ENCODE data around the gene KLF12.

The KLF12 gene

GRCh38 chr13:74134221-74134776, at the start of gene KLF12:
TSS of gene KLF12 (minus strand) at chr13:74134404.
- peak within 1 kb of the TSS; percentile 76 for H2AFZ ChIP-seq (ENCODE audit: low read depth, low read length, severe bottlenecking)
- no peaks in the 10 kb centered on the region for H3K36me3 ChIP-seq (ENCODE audit: low read length)
- H3K79me2 ChIP-seq (ENCODE audit: insufficient read depth, low read length) = peaks cover 29% of the 10 kb centered on the region
- H3K9me2 ChIP-seq (replicated peaks; ENCODE audit: insufficient read depth, low read length) = no peaks in the 10 kb centered on the region
- H3K4me2 ChIP-seq (ENCODE audit: low read depth, low read length, poor library complexity, severe bottlenecking) = peak within 1 kb of the TSS; percentile 93
- no peaks in the 10 kb centered on the region for H4K20me1 ChIP-seq (ENCODE audit: low read depth, low read length)
- H3K4me3 ChIP-seq (ENCODE audit: insufficient read depth, low read length, poor library complexity, severe bottlenecking) = peak within 1 kb of the TSS; percentile 94
- peaks cover 5% of the 10 kb centered on the region for H3F3A ChIP-seq (ENCODE audit: insufficient read depth)
- H3K9ac ChIP-seq (ENCODE audit: low read length) = peak within 1 kb of the TSS; percentile 79
- H3K27ac ChIP-seq (ENCODE audit: low read depth, low read length) = peak within 1 kb of the TSS; percentile 95
- H3K27me3 ChIP-seq (ENCODE audit: low read length) = no peaks in the 10 kb centered on the region
- no peaks in the 10 kb centered on the region for H3K9me3 ChIP-seq (ENCODE audit: insufficient read depth, low read length)
- TF ChIP-seq CTCF (IDR thresholded peaks at IDR 0.05; ENCODE audit: insufficient read depth, low read length, poor library complexity, severe bottlenecking) = no peak
- no peak for TF ChIP-seq EZH2phosphoT487 (conservative IDR thresholded peaks at IDR 0.05; ENCODE audit: low read length)

GRCh38 chr13:74182491-74182890, 48.3 kb upstream of the KLF12 start:
- Histone ChIP-seq H3F3A (ENCODE audit: insufficient read depth) (no peaks in the 10 kb centered on the region), H3K9me3 (ENCODE audit: insufficient read depth, low read length) (no peaks in the 10 kb centered on the region), H3K36me3 (ENCODE audit: low read length) (no peaks in the 10 kb centered on the region), H2AFZ (ENCODE audit: low read depth, low read length, severe bottlenecking) (no peak overlapping the region), H3K79me2 (ENCODE audit: insufficient read depth, low read length) (no peaks in the 10 kb centered on the region), H3K9ac (ENCODE audit: low read length) (no peak overlapping the region), H3K9me2 (replicated peaks; ENCODE audit: insufficient read depth, low read length) (no peaks in the 10 kb centered on the region), H3K27me3 (ENCODE audit: low read length) (no peaks in the 10 kb centered on the region), H4K20me1 (ENCODE audit: low read depth, low read length) (no peaks in the 10 kb centered on the region), H3K27ac (ENCODE audit: low read depth, low read length) (no peak overlapping the region), H3K4me2 (ENCODE audit: low read depth, low read length, poor library complexity, severe bottlenecking) (no peak overlapping the region), H3K4me3 (ENCODE audit: insufficient read depth, low read length, poor library complexity, severe bottlenecking) (no peak overlapping the region)
- no peak for TF ChIP-seq CTCF (IDR thresholded peaks at IDR 0.05; ENCODE audit: insufficient read depth, low read length, poor library complexity, severe bottlenecking)
- no peak for TF ChIP-seq EZH2phosphoT487 (conservative IDR thresholded peaks at IDR 0.05; ENCODE audit: low read length)

GRCh38 chr13:74174810-74175209, 40.6 kb upstream of the KLF12 start:
- Histone ChIP-seq H3K4me2 (ENCODE audit: low read depth, low read length, poor library complexity, severe bottlenecking) (no peak overlapping the region), H3K79me2 (ENCODE audit: insufficient read depth, low read length) (no peaks in the 10 kb centered on the region), H3F3A (ENCODE audit: insufficient read depth) (no peaks in the 10 kb centered on the region), H3K9me2 (replicated peaks; ENCODE audit: insufficient read depth, low read length) (no peaks in the 10 kb centered on the region), H4K20me1 (ENCODE audit: low read depth, low read length) (no peaks in the 10 kb centered on the region), H3K27ac (ENCODE audit: low read depth, low read length) (no peak overlapping the region), H3K4me3 (ENCODE audit: insufficient read depth, low read length, poor library complexity, severe bottlenecking) (no peak overlapping the region), H3K9ac (ENCODE audit: low read length) (no peak overlapping the region), H3K36me3 (ENCODE audit: low read length) (no peaks in the 10 kb centered on the region), H3K9me3 (ENCODE audit: insufficient read depth, low read length) (no peaks in the 10 kb centered on the region), H2AFZ (ENCODE audit: low read depth, low read length, severe bottlenecking) (no peak overlapping the region), H3K27me3 (ENCODE audit: low read length) (no peaks in the 10 kb centered on the region)
- TF ChIP-seq EZH2phosphoT487 (conservative IDR thresholded peaks at IDR 0.05; ENCODE audit: low read length) (no peak), CTCF (IDR thresholded peaks at IDR 0.05; ENCODE audit: insufficient read depth, low read length, poor library complexity, severe bottlenecking) (no peak)

Data from SU-DHL-6 (cell line).